ENCODE measurements around the gene MAP4K4. TPM values are rescaled to one million over a fixed set of nuclear protein-coding genes. Genes with fewer than 3 reads are reported as not detected.

Gene MAP4K4
- total RNA-seq, 4 donors from 2014 or later = 79.3 to 104 (median 95.0) TPM

DNA sequence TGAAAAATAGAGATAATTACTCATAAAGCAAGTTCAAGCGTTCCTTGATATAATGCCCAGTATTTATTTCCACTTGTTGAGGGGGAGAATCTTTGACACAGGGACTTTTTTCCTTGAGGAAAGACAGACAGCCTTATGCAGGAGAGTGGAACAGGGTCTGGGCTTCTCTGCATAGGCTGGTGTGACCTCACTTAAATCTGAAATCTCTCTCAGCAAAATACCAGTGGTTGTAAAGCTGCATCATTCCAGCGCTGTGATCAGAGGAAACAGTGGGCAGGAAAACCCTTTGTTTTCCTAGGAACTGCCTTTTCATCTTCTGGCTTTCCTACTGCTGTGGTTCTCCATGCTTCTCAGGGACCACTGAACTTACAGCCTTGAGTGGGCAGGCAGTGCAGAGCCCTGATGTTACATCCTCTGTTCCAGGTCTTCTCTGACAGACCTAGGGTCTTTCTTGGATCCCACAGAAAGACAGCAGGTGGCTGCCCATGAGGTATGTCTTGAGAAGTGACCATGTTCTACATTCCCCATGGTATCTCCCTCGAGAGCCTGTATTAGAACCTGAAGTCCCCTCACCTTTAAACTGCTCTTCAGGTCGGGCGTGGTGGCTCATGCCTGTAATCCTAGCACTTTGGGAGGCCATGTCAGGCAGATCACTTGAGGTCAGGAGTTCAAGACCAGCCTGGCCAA, 17.6 kb upstream of the MAP4K4 start:
- TF ChIP-seq, protein P1, sequence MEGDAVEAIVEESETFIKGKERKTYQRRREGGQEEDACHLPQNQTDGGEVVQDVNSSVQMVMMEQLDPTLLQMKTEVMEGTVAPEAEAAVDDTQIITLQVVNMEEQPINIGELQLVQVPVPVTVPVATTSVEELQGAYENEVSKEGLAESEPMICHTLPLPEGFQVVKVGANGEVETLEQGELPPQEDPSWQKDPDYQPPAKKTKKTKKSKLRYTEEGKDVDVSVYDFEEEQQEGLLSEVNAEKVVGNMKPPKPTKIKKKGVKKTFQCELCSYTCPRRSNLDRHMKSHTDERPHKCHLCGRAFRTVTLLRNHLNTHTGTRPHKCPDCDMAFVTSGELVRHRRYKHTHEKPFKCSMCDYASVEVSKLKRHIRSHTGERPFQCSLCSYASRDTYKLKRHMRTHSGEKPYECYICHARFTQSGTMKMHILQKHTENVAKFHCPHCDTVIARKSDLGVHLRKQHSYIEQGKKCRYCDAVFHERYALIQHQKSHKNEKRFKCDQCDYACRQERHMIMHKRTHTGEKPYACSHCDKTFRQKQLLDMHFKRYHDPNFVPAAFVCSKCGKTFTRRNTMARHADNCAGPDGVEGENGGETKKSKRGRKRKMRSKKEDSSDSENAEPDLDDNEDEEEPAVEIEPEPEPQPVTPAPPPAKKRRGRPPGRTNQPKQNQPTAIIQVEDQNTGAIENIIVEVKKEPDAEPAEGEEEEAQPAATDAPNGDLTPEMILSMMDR (IDR thresholded peaks at IDR 0.05; ENCODE audit: low read depth) = no peak

DNA sequence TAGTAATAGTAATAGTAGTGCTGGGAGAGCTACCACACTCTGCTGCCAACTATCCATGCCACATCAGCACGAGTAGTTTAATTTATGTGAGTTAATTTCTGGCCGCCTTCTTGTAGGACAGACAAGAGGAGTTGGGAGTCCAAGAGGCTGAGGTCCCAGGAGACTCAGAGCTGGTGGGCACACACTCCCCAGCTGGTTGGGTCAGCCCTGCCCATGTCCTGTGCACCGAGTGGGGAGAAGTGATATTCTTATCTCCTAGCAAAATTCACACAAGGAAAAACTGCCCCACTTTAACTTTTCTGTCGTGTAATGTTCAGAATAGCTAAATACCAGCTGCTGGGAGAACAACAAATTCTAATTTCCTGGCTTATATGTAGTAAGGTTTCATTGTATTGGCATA, 15.2 kb upstream of the MAP4K4 start:
- TF ChIP-seq, protein P1 (IDR thresholded peaks at IDR 0.05; ENCODE audit: low read depth) = no peak

DNA sequence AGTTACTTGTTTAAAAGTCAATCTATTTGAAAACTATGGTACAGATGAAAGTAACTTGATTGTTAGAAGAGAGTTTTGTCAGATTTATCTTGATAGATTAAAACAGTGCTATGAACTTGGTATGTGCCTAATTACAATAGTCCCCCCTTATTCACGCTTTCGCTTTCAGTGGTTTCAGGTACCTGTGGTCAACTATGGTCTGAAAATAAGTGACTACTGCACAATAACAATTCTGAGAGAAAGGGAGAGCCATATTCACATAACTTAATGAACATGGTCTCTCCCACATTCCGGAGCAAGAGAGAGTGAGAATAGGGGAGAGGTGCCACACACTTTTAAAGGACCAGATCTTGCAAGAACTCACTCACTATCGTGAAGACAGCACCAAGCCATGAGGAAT, 13.2 kb upstream of the MAP4K4 start:
- TF ChIP-seq, protein P1 (IDR thresholded peaks at IDR 0.05; ENCODE audit: low read depth) = no peak

DNA sequence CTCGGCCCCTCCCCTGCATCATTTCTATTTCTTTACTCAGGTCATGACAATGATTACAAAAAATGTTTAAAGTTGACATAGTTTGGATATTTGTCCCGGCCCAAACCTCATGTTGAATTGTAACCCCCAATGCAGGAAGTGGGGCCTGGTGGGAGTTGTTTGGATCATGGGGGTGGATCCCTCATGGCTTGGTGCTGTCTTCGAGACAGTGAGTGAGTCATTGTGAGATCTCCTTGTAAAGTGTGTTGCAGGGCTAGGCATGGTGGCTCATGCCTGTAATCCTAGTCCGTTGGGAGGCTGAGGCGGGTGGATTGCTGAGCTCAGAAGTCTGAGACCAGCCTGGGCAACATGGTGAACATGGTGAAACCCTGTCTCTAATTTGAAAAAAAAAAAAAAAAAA, 9.2 kb upstream of the MAP4K4 start:
- TF ChIP-seq, protein P1 (IDR thresholded peaks at IDR 0.05; ENCODE audit: low read depth) = no peak

DNA sequence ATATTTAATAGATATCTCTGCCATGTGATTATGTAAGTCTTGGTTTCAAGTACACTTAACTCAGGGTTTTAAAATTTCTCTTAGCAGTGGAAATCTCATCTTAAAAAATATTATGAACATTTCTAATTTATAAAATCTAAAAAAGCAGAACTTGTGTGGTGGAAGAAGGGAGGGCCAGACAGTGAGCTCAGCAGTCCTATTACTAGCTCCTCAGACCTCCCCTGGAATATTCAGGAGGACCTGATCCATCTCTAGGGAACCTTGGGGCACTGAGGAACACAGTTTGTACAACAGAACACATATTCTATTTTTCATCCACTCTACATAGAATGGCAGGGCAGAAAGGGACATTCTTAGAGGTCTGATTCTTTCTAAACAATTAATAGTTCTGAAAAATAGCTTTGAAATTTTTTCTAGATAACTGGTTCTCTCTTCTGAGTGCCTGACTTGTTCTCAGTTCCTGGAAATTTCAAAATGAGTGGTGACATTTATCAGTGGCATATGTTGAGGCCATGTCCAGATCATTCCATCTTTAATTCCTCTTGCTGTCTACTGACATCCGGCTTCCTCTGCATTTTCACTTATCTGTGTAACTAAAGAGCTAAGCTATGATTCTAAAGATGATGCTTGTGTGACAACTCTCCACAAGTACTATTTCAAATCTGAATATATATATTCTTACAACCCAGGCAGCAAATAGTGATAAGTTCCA, 8.2 kb upstream of the MAP4K4 start:
- TF ChIP-seq, protein P1 (IDR thresholded peaks at IDR 0.05; ENCODE audit: low read depth) = no peak

DNA sequence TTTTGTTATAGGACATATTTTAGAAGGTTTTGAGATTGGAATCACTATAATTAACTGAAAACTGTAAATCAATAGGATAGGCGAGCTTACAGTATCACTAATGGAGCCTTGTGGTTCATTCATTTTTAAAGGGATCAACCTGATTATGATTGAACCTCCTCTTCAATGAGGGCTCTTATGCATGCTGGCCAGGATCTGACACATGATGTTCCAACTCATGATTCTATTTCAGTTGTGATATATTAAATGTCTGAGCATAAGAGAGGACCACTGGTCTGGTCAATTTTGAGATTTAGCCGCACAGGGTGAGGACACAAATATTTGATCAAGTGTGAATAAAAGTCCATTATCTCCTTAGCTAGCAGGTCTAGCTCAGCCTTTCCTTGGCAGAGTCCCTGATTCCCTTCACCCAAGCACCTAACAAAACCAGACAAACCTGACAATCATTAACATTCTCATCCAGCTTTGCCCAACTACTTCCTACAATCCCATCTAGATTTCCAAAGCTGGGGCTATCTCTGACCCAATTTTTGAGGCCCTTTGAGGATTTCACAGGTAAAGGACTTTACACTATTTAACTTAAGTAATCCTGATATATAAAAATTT, 6.9 kb upstream of the MAP4K4 start:
- TF ChIP-seq, protein P1 (IDR thresholded peaks at IDR 0.05; ENCODE audit: low read depth) = no peak

DNA sequence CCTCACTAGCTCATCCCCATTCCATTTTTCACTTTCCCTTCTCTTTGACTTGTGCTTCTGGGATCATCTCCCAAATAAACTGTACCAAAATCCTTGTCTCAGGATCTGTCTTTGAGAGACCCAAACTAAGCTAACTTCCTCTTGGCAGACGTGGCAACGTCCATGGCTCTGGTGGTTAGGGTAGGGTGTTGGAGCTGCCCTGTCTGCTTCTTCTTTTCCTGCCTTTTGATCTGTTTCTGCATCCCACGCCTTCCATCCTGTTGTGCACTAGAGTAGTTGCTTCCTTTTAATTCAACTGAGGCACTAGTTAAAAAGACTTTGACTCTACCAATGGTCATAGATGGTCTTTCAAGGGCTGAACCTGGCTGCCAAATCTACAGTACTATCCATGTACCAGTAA, 5.5 kb upstream of the MAP4K4 start:
- TF ChIP-seq, protein P1 (IDR thresholded peaks at IDR 0.05; ENCODE audit: low read depth) = no peak

Measured in subcutaneous adipose tissue (tissue), 4 donors.